Measurements from ENCODE around the gene DHPS. TPM values are rescaled to one million over a fixed set of nuclear protein-coding genes. Genes with fewer than 3 reads are reported as not detected.
"Not testable (repeated sequence)": the region's sequence is repeated elsewhere in the genome, so short reads cannot be mapped to it uniquely, and the experiment has no call there.

DHPS gene
- polyA plus RNA-seq, 3 donors = 83.0 to 91.7 (median 87.7) TPM

GRCh38 chr19:12713304-12713703 is 31.6 kb upstream of the DHPS start:
- DNase-seq = not testable (repeated sequence)

- DNase-seq = not testable (repeated sequence)
Measured at GRCh38 chr19:12712077-12712476, 30.4 kb upstream of the DHPS start.

GRCh38 chr19:12711187-12711586 is 29.5 kb upstream of the DHPS start:
- no peak for DNase-seq

DNA sequence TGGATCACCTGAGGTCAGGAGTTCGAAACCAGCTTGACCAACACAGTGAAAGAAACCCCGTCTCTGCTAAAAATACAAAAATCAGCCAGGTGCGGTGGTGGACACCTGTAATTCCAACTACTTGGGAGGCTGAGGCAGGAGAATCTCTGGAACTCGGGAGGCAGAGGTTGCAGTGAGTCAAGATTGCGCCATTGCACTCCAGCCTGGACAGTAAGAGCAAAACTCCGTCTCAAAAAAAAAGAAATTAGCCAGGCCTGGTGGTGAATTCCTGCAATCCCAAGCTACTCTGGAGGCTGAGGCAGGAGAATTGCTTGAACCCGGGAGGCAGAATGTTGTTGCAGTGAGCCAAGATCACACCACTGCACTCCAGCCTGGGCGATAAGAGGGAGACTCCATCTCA is 27.0 kb upstream of the DHPS start:
- DNase-seq = no peak

DNA sequence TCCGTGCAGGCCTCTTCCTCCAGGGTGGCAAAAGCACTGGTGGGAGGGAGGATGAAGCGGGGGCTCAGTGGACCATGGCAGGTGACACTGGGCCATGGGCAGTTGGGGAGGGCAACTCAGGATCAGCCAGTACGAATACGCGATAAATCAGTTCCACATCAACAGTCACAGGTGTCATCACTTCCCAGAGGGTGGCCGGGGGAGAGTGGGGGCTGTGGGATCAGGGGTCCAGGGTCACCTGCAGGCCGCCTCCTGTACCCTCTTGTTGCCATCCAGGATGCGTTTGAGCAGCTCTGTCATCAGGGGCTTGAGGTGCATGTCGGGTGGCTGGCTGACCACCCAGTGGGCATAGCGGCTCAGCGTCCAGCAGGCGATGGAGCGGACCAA is 24.6 kb upstream of the DHPS start:
- no peak for DNase-seq

DNA sequence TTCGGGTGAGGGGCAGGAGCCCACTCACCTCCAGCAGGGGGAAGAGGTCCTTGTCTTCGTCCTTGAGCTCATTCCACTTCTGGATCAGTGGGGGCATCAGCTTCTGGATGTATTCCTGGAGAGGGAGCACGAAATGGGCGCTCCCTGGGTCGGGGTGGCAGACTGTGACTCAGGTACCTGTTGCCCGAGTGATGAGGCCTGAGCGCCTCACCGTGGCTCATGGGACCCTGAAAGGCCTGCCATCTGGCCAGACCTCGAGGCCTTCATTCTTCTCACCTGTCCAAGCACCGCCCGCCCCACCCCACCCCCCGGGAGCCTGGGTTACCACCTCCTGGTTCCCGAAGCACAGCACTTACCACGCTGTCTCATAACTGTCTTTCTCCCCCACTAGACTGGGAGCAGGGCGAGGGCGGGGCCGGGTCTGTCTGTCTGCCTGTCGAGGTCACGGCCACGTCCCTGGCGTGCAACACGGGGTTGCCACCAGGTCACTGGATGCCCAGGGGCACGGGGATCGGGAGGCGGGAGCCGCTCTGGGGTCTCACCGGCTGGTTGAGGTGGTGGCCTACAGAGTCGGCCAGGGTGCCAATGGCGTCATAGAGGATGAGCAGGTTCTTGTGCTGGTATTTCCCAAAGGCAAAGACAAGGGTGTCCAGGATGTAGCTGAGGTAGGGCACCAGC is 24.1 kb upstream of the DHPS start:
- DNase-seq = no peak

- no peak for DNase-seq
Measured at GRCh38 chr19:12705169-12705568, 23.5 kb upstream of the DHPS start.

- no peak for DNase-seq
Measured at GRCh38 chr19:12703046-12703445, 21.4 kb upstream of the DHPS start.

- no peak for DNase-seq
Measured at GRCh38 chr19:12701596-12702282, 20.1 kb upstream of the DHPS start.

DNA sequence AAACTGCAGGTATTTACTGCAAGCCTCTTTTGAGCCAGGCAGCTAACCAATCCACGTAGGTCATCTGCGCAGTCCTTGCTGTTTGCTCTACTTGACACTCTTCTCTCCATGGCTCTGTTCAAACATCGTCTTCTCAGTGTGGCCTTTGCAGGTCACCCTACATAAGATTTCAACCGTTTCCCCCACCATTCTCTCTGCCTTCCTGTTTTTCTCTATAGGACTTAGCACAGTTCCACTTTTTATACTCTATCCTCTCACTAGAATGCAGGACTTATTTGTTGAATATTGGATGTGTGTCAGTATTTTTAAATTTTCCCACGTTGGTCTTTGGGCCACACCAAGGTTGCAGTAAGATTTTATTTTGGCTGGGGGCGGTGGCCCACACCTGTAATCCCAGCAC is 16.5 kb upstream of the DHPS start:
- no peak for DNase-seq

GRCh38 chr19:12697425-12697824 is 15.7 kb upstream of the DHPS start:
- not testable (repeated sequence) for DNase-seq

- DNase-seq = peak; percentile 96
Measured at GRCh38 chr19:12696366-12697335, 15.0 kb upstream of the DHPS start, which contains the start of gene FBXW9. FBXW9 (minus strand) TSS chr19:12696631; CDS start chr19:12696581, 50 bp downstream.

DNA sequence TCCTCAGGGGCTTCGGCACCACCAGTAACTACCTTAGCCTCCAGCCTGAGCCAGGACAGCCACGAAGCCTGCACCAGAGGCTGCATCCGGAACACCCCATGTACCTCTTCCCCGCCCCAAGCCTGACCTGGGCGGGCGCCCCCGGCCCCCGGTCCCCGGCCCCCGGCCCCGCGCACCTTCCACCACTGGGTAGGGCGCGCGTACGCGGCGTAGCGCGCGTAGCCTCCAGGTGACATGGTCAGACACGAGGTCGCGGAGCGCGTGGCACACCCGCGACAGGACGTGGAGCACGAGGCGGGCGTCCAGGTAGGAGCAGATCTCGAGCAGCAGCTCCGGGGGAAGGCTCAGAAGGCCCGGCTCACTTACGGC is 14.3 kb upstream of the DHPS start:
- no peak for DNase-seq

DNA sequence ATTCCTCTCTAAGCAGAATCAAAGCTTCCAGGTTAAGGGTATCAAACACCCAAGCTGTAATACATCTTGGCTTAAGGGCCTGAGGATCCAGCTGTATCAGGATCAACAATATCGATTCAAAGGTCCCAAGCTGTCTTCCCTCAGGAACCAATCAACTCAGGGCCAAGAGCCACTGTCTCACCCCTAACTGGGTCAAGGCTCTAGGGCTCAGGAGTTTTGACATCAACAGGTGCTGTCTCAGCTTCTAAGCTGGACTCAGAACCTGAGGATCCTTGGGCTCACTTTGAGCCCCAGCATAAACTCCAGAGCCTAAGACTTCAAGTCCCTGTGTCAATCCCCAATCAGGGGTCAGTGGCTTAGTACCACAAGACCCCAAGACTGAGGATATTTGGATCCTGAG is 13.8 kb upstream of the DHPS start:
- no peak for DNase-seq

- no peak for DNase-seq
Measured at GRCh38 chr19:12695096-12695495, 13.4 kb upstream of the DHPS start.

- no peak for DNase-seq
Measured at GRCh38 chr19:12694641-12695040, 13.0 kb upstream of the DHPS start.

DNA sequence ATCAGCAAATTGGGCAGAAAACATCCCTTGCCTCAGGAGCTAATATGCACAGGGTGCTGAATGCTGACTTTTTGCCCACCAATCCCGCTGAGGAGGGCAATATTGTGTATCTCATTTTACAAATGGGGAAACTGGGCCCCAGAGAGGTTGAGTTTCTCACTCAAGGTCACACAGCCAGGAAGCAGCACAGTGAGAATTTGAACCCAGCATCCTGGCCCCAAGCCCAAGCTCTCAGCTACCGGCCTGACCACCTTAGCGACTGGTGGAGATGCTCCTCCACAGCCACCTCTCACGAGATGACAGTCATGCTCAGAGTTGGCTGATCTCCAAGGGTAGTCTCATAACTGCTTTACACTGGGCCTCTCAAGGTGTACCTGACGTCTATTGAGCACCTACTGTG is 11.3 kb upstream of the DHPS start:
- DNase-seq = no peak

DNA sequence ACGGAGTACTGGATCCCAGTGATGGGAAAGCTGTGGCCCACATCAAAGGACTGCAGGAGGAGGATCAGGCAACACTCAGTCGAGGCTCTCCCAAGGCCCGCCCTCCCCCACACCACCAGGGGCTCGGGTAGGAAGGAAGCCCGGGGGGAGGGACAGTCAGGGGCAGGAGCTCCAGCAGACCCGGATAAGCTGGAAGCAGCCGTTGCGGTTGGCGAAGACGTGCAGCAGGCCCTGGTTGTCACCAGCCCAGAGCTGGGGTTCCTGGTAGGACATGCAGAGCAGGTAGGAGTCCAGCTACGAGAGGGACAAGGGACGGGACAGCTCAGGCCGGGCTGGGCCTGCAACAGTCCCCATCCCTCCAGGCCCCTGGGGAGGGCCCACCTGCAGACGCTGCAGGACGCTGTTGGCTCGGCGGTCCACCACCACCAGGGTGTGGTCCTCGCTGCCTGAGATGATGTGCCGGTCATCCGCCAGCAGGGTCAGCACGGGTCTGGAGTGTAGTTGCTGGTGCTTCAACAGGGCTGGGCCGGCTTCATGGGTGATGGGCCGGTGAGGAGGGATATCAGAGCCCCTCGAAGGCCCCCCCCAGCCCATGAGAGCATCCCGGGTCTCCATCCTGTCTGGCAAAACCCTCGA is 8.0 kb upstream of the DHPS start:
- no peak for DNase-seq

- DNase-seq = no peak
Measured at GRCh38 chr19:12689012-12689411, 7.3 kb upstream of the DHPS start.

GRCh38 chr19:12687496-12688196 is 6.0 kb upstream of the DHPS start, which contains the start of gene GNG14:
GNG14 (plus strand) TSS chr19:12687998; CDS start chr19:12688049, 51 bp downstream.
- DNase-seq = no peak

- DNase-seq = no peak
Measured at GRCh38 chr19:12685831-12686230, 4.2 kb upstream of the DHPS start.
